ENCODE results near the gene HOXA10.

Gene HOXA10

GRCh38 chr7:27148756-27149641, 25.1 kb downstream of the HOXA10 start:
- Mint-ChIP-seq H3K4me3 (no peak overlapping the region), H3K4me1 (ENCODE audit: low read depth) (peaks cover 10% of the 10 kb centered on the region), H3K27ac (no peak overlapping the region), H3K9me3 (no peaks in the 10 kb centered on the region), H3K36me3 (ENCODE audit: low read depth) (peaks cover 3% of the 10 kb centered on the region), H3K27me3 (ENCODE audit: low read depth) (peaks cover 76% of the 10 kb centered on the region)
- DNase-seq (ENCODE audit: low spot score) = no peak

DNA sequence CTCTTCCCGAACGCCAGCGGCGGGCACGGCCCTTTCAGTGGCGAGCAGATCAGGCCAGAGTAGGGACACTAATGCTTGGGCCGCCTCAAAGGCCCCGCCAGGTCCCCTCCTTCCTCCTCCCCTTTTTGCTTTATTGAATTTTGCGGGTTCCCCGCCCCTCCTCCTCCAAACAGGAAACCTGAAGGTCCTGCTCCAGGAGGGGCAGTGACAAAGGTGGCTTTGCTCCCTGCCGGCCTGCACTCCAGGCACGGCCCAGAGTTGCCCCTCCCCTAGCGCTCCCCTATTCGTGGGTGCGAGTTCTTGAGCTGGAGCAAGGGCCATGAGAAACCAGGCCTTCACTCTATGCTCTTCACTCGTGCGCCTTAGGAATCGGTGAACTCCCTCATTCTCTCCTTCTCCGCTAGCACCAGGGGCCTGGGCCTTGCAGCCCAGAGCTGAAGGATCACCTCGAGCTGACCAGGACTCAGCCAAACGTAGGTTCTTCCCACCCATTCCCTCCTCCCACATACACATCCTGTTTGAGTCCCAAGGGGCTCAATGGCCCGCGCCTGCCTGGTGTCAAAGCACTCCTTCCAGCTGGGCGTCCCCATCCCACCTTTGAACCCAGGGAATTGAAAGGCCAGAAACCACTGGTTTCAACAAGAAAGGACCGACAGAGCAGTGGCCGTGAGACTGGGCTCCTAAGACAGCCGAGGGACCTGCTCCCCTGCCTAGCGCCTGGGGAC, 25.9 kb downstream of the HOXA10 start:
- Mint-ChIP-seq H3K27me3 (ENCODE audit: low read depth) (peaks cover 68% of the 10 kb centered on the region), H3K27ac (no peak overlapping the region), H3K4me3 (no peak overlapping the region), H3K4me1 (ENCODE audit: low read depth) (peaks cover 10% of the 10 kb centered on the region), H3K36me3 (ENCODE audit: low read depth) (peaks cover 3% of the 10 kb centered on the region), H3K9me3 (no peaks in the 10 kb centered on the region)
- no peak for DNase-seq (ENCODE audit: low spot score)

DNA sequence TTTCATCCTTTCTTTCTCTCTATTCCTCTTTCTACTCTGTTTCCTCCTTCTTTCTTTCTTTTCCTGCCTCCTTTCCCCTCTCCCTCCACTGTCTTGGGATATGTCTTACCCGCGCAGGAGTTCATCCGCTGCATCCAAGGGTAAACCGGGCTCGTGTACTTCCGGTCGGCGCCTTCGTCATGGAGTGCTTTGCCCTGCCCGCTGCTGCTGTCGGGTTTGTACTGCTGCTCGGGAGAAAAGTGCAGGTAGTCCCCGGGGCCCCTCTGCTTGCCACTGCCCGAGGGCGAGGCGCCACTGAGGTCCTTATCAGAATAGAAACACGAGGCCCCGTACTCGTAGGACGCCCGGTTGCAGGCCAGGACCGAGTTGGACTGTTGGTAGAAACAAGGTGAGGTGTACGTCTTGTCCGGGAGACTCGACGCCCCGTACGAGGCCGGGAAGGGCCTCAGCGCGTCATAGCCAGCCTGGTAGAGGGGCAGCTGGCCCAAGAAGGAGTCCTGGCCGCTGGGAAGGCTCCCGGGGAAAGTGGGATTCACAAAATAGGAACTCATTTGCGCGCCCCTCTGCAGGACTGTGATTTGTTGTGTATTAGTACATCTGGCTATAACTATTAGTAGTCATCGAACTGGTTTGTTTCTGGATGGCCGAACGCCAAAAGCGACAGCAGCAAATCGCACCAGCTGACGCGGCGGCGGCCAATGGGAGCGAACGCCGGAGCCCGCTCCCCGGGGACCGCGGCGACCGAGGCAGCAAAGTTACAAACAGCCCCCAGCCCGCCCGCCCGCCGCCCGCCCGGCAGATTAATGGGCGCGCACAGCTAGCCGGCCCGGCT, 26.7 kb downstream of the HOXA10 start, which contains the start of gene HOXA6:
Gene HOXA6 (minus strand): TSS at position 576 of the 832 bp plus-strand sequence. CDS start 25 bp downstream, at position 551.
- H3K4me1 Mint-ChIP-seq (ENCODE audit: low read depth) = peaks cover 10% of the 10 kb centered on the region
- no peak within 1 kb of the TSS for H3K27ac Mint-ChIP-seq
- H3K4me3 Mint-ChIP-seq = no peak within 1 kb of the TSS
- H3K36me3 Mint-ChIP-seq (ENCODE audit: low read depth) = peaks cover 3% of the 10 kb centered on the region
- no peak for DNase-seq (ENCODE audit: low spot score)
- H3K9me3 Mint-ChIP-seq = no peaks in the 10 kb centered on the region
- peaks cover 63% of the 10 kb centered on the region for H3K27me3 Mint-ChIP-seq (ENCODE audit: low read depth)

- Mint-ChIP-seq H3K27me3 (ENCODE audit: low read depth) (peaks cover 55% of the 10 kb centered on the region), H3K4me3 (no peak overlapping the region), H3K4me1 (ENCODE audit: low read depth) (peaks cover 8% of the 10 kb centered on the region), H3K9me3 (no peaks in the 10 kb centered on the region), H3K36me3 (ENCODE audit: low read depth) (peaks cover 3% of the 10 kb centered on the region), H3K27ac (no peak overlapping the region)
- no peak for DNase-seq (ENCODE audit: low spot score)
These were observed 27.5 kb downstream of the HOXA10 start for GRCh38 chr7:27146491-27147198.

GRCh38 chr7:27145914-27146412, 28.2 kb downstream of the HOXA10 start:
- Mint-ChIP-seq H3K27me3 (ENCODE audit: low read depth) (peaks cover 48% of the 10 kb centered on the region), H3K4me1 (ENCODE audit: low read depth) (peaks cover 1% of the 10 kb centered on the region), H3K36me3 (ENCODE audit: low read depth) (no peaks in the 10 kb centered on the region), H3K27ac (no peak overlapping the region), H3K9me3 (no peaks in the 10 kb centered on the region), H3K4me3 (no peak overlapping the region)
- no peak for DNase-seq (ENCODE audit: low spot score)

- Mint-ChIP-seq H3K36me3 (ENCODE audit: low read depth) (no peaks in the 10 kb centered on the region), H3K9me3 (no peaks in the 10 kb centered on the region), H3K4me3 (no peak overlapping the region), H3K27me3 (ENCODE audit: low read depth) (peaks cover 43% of the 10 kb centered on the region), H3K27ac (no peak overlapping the region), H3K4me1 (ENCODE audit: low read depth) (no peaks in the 10 kb centered on the region)
- no peak for DNase-seq (ENCODE audit: low spot score)
These were observed 28.8 kb downstream of the HOXA10 start for GRCh38 chr7:27145165-27145913.

GRCh38 chr7:27144781-27145164, 29.3 kb downstream of the HOXA10 start:
- Mint-ChIP-seq H3K4me3 (no peak overlapping the region), H3K27me3 (ENCODE audit: low read depth) (peaks cover 38% of the 10 kb centered on the region)

DNA sequence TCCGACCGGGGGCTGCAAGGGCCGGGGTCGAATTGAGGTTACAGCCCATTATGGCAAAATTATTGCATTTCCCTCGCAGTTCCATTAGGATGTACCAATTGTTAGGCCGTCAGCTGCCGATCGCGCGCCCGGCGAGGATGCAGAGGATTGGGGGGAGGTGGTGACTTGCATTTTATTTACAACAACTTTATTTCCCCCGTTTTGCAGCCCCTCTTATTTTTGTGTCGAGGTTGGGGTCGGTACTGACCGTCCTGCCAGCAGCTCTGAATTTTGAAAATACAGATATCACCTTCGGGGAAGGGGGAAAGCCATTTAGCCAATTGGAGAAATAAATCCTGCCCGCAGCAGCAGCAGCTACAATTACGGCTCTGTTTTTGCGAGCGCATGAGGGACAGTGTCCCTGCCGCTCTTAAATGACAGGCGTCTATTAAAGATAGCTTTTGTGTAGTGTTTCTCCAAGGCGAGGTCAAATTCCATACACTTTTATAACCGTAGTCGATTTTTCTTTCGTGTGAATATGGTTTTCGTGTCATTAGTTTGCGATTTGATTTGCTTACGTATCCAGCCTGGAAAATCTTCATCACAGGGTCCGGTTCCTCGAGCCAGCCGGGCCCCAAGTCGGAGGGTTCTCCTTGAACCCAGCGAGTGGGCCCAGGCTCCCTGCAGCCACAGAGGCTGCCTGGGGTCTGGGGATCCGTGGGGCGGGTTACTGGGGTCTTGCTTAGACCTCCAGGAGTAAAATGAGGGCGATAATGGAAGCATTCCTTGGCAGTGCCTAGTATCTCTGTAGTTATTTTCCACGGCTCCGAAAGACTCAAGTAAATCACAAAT, 30.0 kb downstream of the HOXA10 start:
- H3K27me3 Mint-ChIP-seq (ENCODE audit: low read depth) = peaks cover 31% of the 10 kb centered on the region
- no peak for DNase-seq (ENCODE audit: low spot score)
- H3K36me3 Mint-ChIP-seq (ENCODE audit: low read depth) = no peaks in the 10 kb centered on the region
- no peaks in the 10 kb centered on the region for H3K9me3 Mint-ChIP-seq
- no peaks in the 10 kb centered on the region for H3K4me1 Mint-ChIP-seq (ENCODE audit: low read depth)
- no peak overlapping the region for H3K27ac Mint-ChIP-seq
- H3K4me3 Mint-ChIP-seq = no peak overlapping the region

More at GRCh38 chr7:27144781-27145164, 29.3 kb downstream of the HOXA10 start:
- H3K27ac Mint-ChIP-seq = no peak overlapping the region
- H3K9me3 Mint-ChIP-seq = no peaks in the 10 kb centered on the region
- no peaks in the 10 kb centered on the region for H3K36me3 Mint-ChIP-seq (ENCODE audit: low read depth)
- H3K4me1 Mint-ChIP-seq (ENCODE audit: low read depth) = no peaks in the 10 kb centered on the region
- no peak for DNase-seq (ENCODE audit: low spot score)

- no peak for DNase-seq (ENCODE audit: low spot score)
- Mint-ChIP-seq H3K27ac (no peak within 1 kb of the TSS), H3K4me1 (ENCODE audit: low read depth) (no peaks in the 10 kb centered on the region), H3K9me3 (no peaks in the 10 kb centered on the region), H3K4me3 (no peak within 1 kb of the TSS), H3K27me3 (ENCODE audit: low read depth) (peaks cover 23% of the 10 kb centered on the region), H3K36me3 (ENCODE audit: low read depth) (no peaks in the 10 kb centered on the region)
These were observed 30.8 kb downstream of the HOXA10 start, which contains the start of gene HOXA5 for GRCh38 chr7:27143023-27143949. Gene HOXA5 (minus strand): TSS chr7:27143681. CDS start chr7:27143607, 74 bp downstream.

DNA sequence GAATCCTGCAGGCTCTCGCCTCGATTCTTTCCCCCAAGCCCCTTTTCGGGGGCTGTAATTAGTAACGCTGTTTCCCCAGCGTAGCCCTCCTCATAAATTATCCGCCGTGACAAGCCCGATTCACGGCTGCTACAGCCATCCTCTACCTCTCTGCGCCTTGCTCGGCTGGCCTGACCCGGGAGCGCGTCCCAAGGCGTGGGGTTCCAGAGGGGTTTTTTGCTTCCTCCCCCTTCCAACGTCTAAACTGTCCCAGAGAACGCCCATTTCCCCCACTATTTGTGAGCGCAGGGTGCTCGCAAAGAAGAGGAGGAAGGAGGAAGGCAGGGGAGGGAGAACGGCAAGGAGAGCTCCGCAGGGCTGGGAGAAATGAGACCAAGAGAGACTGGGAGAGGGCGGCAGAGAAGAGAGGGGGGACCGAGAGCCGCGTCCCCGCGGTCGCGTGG, 31.5 kb downstream of the HOXA10 start:
- Mint-ChIP-seq H3K9me3 (no peaks in the 10 kb centered on the region), H3K4me3 (no peak overlapping the region), H3K36me3 (ENCODE audit: low read depth) (no peaks in the 10 kb centered on the region), H3K27ac (no peak overlapping the region), H3K4me1 (ENCODE audit: low read depth) (no peaks in the 10 kb centered on the region), H3K27me3 (ENCODE audit: low read depth) (peaks cover 22% of the 10 kb centered on the region)
- no peak for DNase-seq (ENCODE audit: low spot score)

DNA sequence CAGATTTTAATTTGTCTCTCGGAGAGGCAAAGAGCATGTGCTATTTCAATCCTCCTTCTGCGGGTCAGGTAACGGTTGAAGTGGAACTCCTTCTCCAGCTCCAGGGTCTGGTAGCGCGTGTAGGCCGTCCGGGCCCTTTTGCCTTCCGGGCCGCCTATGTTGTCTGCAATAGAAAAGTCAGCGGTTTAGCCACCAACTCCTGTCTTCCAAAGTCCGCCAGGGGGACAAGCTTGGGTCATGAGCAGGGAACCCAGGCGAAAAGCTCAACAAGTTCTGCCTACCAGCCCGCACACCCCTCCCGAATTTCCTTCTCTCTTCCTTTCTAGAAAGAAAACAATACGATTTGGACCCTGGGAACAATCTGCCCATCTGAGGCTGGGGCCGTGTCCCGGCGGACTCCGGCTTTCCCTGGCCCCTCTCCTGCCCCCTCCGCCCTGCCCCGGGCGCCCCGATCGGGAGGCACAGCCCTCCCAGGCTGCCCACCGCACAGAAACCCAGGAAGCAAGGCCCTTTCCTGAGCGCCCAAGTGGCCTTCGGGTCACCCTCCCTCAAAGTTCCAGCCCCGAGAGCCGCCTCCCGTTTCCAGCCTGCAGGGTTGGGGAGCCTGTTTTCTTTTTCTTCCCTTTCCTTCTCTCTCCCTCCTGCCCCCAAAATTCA, 32.1 kb downstream of the HOXA10 start:
- Mint-ChIP-seq H3K4me1 (ENCODE audit: low read depth) (no peaks in the 10 kb centered on the region), H3K9me3 (no peaks in the 10 kb centered on the region), H3K36me3 (ENCODE audit: low read depth) (no peaks in the 10 kb centered on the region), H3K4me3 (no peak overlapping the region), H3K27ac (no peak overlapping the region), H3K27me3 (ENCODE audit: low read depth) (peaks cover 21% of the 10 kb centered on the region)
- DNase-seq (ENCODE audit: low spot score) = no peak

Data from T-helper 2 cell treated with Interferon-gamma antibody and Interleukin-4, amounts not matched to agents 5 μg/mL and 100 μg/mL, for 36 hours (primary cell).